CD4-positive, alpha-beta T cell (primary cell): Measurements from ENCODE around the gene SARS2. TPM values are rescaled to one million over a fixed set of nuclear protein-coding genes. Genes with fewer than 3 reads are reported as not detected.

ENCODE experiments used
- ATAC-seq: fragments of 200-7000 bp; cut with Tn5 transposase; one replicate; pipeline ENCODE4 v1.10.0; 2022; ENCODE audit warnings: mild to moderate bottlenecking; ENCODE audit not compliant: poor library complexity
- CTCF ChIA-PET: fragments of 350-600 bp; sonication (Branson Sonifier 250); formaldehyde crosslinking; loops from one replicate; lab custom pipeline; 2021; ENCODE audit warnings: antibody characterized with exemption, inconsistent platforms; lab: Charles Lee
- POLR2A ChIA-PET: fragments of 350-600 bp; sonication (Branson Sonifier 250); formaldehyde crosslinking; loops from one replicate; lab custom pipeline; 2021; ENCODE audit warnings: antibody characterized with exemption, inconsistent platforms; lab: Charles Lee
- DNase-seq, 14 experiments: peaks; one replicate each; pipeline ENCODE4 v3.0.0-alpha.2; 2013 to 2020; ENCODE audit warnings: mixed read lengths in 2 of 14
- H3K27ac ChIP-seq, 2 donors: one replicate each; pipeline versions ENCODE4 v1.5.1 to v1.7.0; 2013; ENCODE audit warnings: low read length in 2 of 2, low read depth in 1 of 2, mild to moderate bottlenecking in 1 of 2
- H3K27me3 ChIP-seq, 2 experiments: 1 replicate in 1 of 2; 2 replicates in 1 of 2; pipeline versions ENCODE4 v1.6.1 to v1.7.0; 2013; ENCODE audit warnings: low read length in 2 of 2, control low read depth in 1 of 2, mild to moderate bottlenecking in 1 of 2, moderate library complexity in 1 of 2; ENCODE audit not compliant: insufficient read depth in 2 of 2, control insufficient read depth in 1 of 2
- H3K36me3 ChIP-seq: one replicate; pipeline ENCODE4 v1.6.1; 2013; ENCODE audit warnings: low read length, control low read depth; ENCODE audit not compliant: insufficient read depth
- H3K4me1 ChIP-seq: one replicate; pipeline ENCODE4 v1.6.1; 2013; ENCODE audit warnings: low read length, control low read depth; ENCODE audit not compliant: insufficient read depth
- H3K4me3 ChIP-seq: one replicate; pipeline ENCODE4 v1.5.1; 2013; ENCODE audit warnings: mild to moderate bottlenecking, low read length, moderate library complexity
- H3K9me3 ChIP-seq, 2 experiments: 1 replicate in 1 of 2; 2 replicates in 1 of 2; pipeline versions ENCODE4 v1.6.1 to v1.7.0; 2013; ENCODE audit warnings: low read length in 2 of 2, mild to moderate bottlenecking in 2 of 2, control low read depth in 1 of 2, moderate library complexity in 1 of 2; ENCODE audit not compliant: control insufficient read depth in 1 of 2, insufficient read depth in 1 of 2
- H3K27ac Mint-ChIP-seq: one replicate; pipeline ENCODE4 v1.8.0; 2020; ENCODE audit warnings: mixed read lengths
- H3K27me3 Mint-ChIP-seq: one replicate; pipeline ENCODE4 v1.8.0; 2021; ENCODE audit warnings: mixed read lengths
- H3K36me3 Mint-ChIP-seq: one replicate; pipeline ENCODE4 v1.8.0; 2021; ENCODE audit warnings: low read depth, mixed read lengths
- H3K4me1 Mint-ChIP-seq: one replicate; pipeline ENCODE4 v1.8.0; 2021; ENCODE audit warnings: low read depth, mixed read lengths
- H3K4me3 Mint-ChIP-seq: one replicate; pipeline ENCODE4 v1.8.0; 2020; ENCODE audit warnings: mild to moderate bottlenecking, mixed read lengths
- H3K9me3 Mint-ChIP-seq: one replicate; pipeline ENCODE4 v1.8.0; 2020; ENCODE audit warnings: mixed read lengths
- intact Hi-C, 2 experiments: fragments of 100-400 bp; cut with DNase I in 1 of 2; cut with micrococcal nuclease in 1 of 2; formaldehyde crosslinking; loops; one replicate each; pipeline versions ENCODE4 v1.15.1 to v1.9.0; 2023 to 2025; cut with DNase I, micrococcal nuclease
- total RNA-seq, 174 experiments: library from RNA in 2 of 174; stranded (reverse) in 2 of 174; gene quantifications; one replicate each; pipeline ENCODE4 v1.2.3 and lab custom pipeline; 2021 to 2026
- TF ChIP-seq, protein P1 (sequence below): fragments of 200-600 bp; IDR thresholded peaks from one replicate; pipeline ENCODE4 v1.8.0; 2022; ENCODE audit warnings: antibody characterized with exemption, mild to moderate bottlenecking

SARS2 gene
- total RNA-seq, 2 experiments from 2014 or later: 18.7 to 22.8 TPM

DNA sequence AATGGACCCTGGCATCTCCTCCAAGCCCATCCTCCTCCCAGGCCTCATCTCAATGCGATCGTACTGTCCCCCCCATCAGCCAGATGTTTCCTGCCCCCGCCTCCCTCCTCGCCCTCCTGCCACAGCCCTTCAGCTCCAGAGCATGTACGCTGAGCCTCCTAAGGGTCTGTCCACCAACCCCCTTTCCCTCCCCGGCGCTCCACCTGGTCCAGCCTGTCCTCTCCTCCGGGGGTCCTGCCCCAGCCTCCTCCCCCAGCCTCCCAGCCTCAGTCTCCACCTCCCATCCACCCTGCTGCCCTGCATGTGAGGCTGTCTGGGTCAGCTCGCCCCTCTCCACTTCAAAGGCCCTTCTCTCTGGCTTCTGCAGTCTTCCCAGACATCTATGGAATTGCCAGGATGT, 35.6 kb downstream of the SARS2 start:
- H3K27ac ChIP-seq: no peak overlapping the region
- POLR2A ChIA-PET: no interaction called here
- Mint-ChIP-seq H3K9me3 (no peaks in the 10 kb centered on the region), H3K4me3 (no peak overlapping the region), H3K27me3 (no peaks in the 10 kb centered on the region), H3K4me1 (peaks cover 25% of the 10 kb centered on the region), H3K27ac (no peak overlapping the region), H3K36me3 (peaks cover 15% of the 10 kb centered on the region)
- DNase-seq: no peak
- H3K9me3 ChIP-seq: no peaks in the 10 kb centered on the region
- H3K36me3 ChIP-seq: peaks cover 20% of the 10 kb centered on the region
- TF ChIP-seq, protein P1, sequence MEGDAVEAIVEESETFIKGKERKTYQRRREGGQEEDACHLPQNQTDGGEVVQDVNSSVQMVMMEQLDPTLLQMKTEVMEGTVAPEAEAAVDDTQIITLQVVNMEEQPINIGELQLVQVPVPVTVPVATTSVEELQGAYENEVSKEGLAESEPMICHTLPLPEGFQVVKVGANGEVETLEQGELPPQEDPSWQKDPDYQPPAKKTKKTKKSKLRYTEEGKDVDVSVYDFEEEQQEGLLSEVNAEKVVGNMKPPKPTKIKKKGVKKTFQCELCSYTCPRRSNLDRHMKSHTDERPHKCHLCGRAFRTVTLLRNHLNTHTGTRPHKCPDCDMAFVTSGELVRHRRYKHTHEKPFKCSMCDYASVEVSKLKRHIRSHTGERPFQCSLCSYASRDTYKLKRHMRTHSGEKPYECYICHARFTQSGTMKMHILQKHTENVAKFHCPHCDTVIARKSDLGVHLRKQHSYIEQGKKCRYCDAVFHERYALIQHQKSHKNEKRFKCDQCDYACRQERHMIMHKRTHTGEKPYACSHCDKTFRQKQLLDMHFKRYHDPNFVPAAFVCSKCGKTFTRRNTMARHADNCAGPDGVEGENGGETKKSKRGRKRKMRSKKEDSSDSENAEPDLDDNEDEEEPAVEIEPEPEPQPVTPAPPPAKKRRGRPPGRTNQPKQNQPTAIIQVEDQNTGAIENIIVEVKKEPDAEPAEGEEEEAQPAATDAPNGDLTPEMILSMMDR: no peak
- no peak for ATAC-seq
- H3K4me3 ChIP-seq: no peak overlapping the region
- intact Hi-C loops: no loop called here
- CTCF ChIA-PET: no interaction called here
- H3K27me3 ChIP-seq: no peaks in the 10 kb centered on the region
- H3K4me1 ChIP-seq: peaks cover 31% of the 10 kb centered on the region

DNA sequence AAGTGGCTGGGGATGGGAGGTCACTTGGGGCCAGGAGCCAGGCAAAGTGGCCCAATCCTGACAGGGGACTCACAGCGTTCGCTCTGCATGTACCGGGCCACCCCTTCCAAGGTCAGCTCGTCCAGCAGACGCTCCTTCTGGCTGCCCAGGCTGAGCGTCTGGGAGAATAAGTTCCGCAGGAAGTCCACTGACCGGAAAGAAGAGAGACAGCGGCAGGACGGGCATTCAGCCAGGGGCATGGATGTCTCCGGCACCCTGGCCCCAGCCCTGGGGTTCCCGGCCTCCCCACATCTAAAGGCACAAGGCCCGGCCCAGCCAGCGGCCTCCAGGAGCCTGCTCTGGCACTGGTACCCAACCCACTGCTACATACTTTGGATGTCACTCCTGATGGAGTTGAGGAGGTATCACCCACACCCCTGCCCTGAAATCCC, 37.2 kb downstream of the SARS2 start:
- H3K4me3 ChIP-seq: no peak overlapping the region
- Mint-ChIP-seq H3K27ac (no peak overlapping the region), H3K4me3 (no peak overlapping the region), H3K4me1 (peaks cover 10% of the 10 kb centered on the region), H3K27me3 (no peaks in the 10 kb centered on the region), H3K9me3 (no peaks in the 10 kb centered on the region), H3K36me3 (peaks cover 19% of the 10 kb centered on the region)
- no peak for ATAC-seq
- intact Hi-C loops: no loop called here
- no peak for DNase-seq
- TF ChIP-seq, protein P1: no peak
- H3K9me3 ChIP-seq: no peaks in the 10 kb centered on the region
- H3K27ac ChIP-seq: no peak overlapping the region
- ChIA-PET POLR2A (no interaction called here), CTCF (no interaction called here)
- peaks cover 36% of the 10 kb centered on the region for H3K36me3 ChIP-seq
- H3K4me1 ChIP-seq: peaks cover 21% of the 10 kb centered on the region
- H3K27me3 ChIP-seq: no peaks in the 10 kb centered on the region

DNA sequence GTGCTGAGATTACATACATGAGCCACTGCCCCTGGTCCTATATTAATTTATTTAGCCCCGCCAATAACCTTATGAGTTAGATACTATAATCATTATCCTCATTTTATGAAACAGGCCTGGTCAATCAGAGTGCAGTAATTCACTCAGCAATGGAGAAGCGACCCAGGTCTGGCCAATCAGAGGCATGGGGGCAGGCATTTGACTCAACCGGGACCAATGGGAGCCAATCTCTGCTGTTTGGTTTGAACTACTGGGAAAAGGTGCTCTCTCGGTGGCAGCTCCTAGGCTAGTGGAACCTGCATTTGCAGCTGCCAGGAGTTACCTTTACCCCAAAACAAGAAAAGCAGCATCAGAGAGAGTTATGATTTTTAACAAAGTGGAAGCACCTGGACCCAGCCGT, 37.7 kb downstream of the SARS2 start:
- POLR2A ChIA-PET: no interaction called here
- Mint-ChIP-seq H3K27me3 (no peaks in the 10 kb centered on the region), H3K4me3 (no peak overlapping the region), H3K36me3 (peaks cover 23% of the 10 kb centered on the region), H3K9me3 (no peaks in the 10 kb centered on the region), H3K27ac (no peak overlapping the region), H3K4me1 (peaks cover 5% of the 10 kb centered on the region)
- Histone ChIP-seq H3K36me3 (peaks cover 40% of the 10 kb centered on the region), H3K9me3 (no peaks in the 10 kb centered on the region), H3K27me3 (no peaks in the 10 kb centered on the region), H3K4me3 (no peak overlapping the region), H3K27ac (no peak overlapping the region), H3K4me1 (peaks cover 16% of the 10 kb centered on the region)
- no peak for ATAC-seq
- TF ChIP-seq, protein P1: no peak
- DNase-seq: no peak
- intact Hi-C loops: no loop called here
- CTCF ChIA-PET: no interaction called here
